ENCODE measurements around the gene FGD4.

FGD4 gene

GRCh38 chr12:32566663-32567295, 167.4 kb downstream of the FGD4 start:
- no peak for TF ChIP-seq CTCF (conservative IDR thresholded peaks at IDR 0.05; ENCODE audit: low read length)
- TF ChIP-seq EZH2phosphoT487 (IDR thresholded peaks at IDR 0.05; ENCODE audit: borderline replicate concordance) = no peak
- Histone ChIP-seq H3K4me1 (ENCODE audit: insufficient read depth, low read length, poor library complexity, severe bottlenecking) (peaks cover 27% of the 10 kb centered on the region), H3K36me3 (ENCODE audit: insufficient read depth, low read length) (no peaks in the 10 kb centered on the region), H3K27me3 (ENCODE audit: insufficient read depth, low read length, poor library complexity, severe bottlenecking) (no peaks in the 10 kb centered on the region), H2AFZ (ENCODE audit: low read length) (peak overlapping the region; percentile 84), H3K4me3 (ENCODE audit: low read length, poor library complexity, severe bottlenecking) (peak overlapping the region; percentile 13), H3F3A (ENCODE audit: low read depth) (no peaks in the 10 kb centered on the region), H3K4me2 (ENCODE audit: low read depth, low read length, poor library complexity, severe bottlenecking) (peak overlapping the region; percentile 55), H3K9me3 (ENCODE audit: insufficient read depth, low read depth, low read length) (no peaks in the 10 kb centered on the region), H3K79me2 (ENCODE audit: insufficient read depth, low read length) (no peaks in the 10 kb centered on the region), H4K20me1 (ENCODE audit: insufficient read depth, low read length, poor library complexity, severe bottlenecking) (no peaks in the 10 kb centered on the region), H3K9ac (ENCODE audit: low read depth, low read length, poor library complexity, severe bottlenecking) (peak overlapping the region; percentile 54), H3K9me2 (replicated peaks; ENCODE audit: low read depth, low read length) (no peaks in the 10 kb centered on the region)

GRCh38 chr12:32567296-32567674, 167.9 kb downstream of the FGD4 start:
- peak overlapping the region; percentile 55 for H3K4me2 ChIP-seq (ENCODE audit: low read depth, low read length, poor library complexity, severe bottlenecking)
- no peaks in the 10 kb centered on the region for H3K36me3 ChIP-seq (ENCODE audit: insufficient read depth, low read length)
- no peaks in the 10 kb centered on the region for H3F3A ChIP-seq (ENCODE audit: low read depth)
- H2AFZ ChIP-seq (ENCODE audit: low read length) = peak overlapping the region; percentile 84
- no peaks in the 10 kb centered on the region for H3K79me2 ChIP-seq (ENCODE audit: insufficient read depth, low read length)
- no peaks in the 10 kb centered on the region for H3K9me2 ChIP-seq (replicated peaks; ENCODE audit: low read depth, low read length)
- H3K9ac ChIP-seq (ENCODE audit: low read depth, low read length, poor library complexity, severe bottlenecking) = peak overlapping the region; percentile 54
- peak overlapping the region; percentile 13 for H3K4me3 ChIP-seq (ENCODE audit: low read length, poor library complexity, severe bottlenecking)
- H3K9me3 ChIP-seq (ENCODE audit: insufficient read depth, low read depth, low read length) = no peaks in the 10 kb centered on the region
- peaks cover 27% of the 10 kb centered on the region for H3K4me1 ChIP-seq (ENCODE audit: insufficient read depth, low read length, poor library complexity, severe bottlenecking)
- no peak for TF ChIP-seq CTCF (conservative IDR thresholded peaks at IDR 0.05; ENCODE audit: low read length)
- TF ChIP-seq EZH2phosphoT487 (IDR thresholded peaks at IDR 0.05; ENCODE audit: borderline replicate concordance) = no peak
- no peaks in the 10 kb centered on the region for H4K20me1 ChIP-seq (ENCODE audit: insufficient read depth, low read length, poor library complexity, severe bottlenecking)
- H3K27me3 ChIP-seq (ENCODE audit: insufficient read depth, low read length, poor library complexity, severe bottlenecking) = no peaks in the 10 kb centered on the region

- Histone ChIP-seq H3K9ac (ENCODE audit: low read depth, low read length, poor library complexity, severe bottlenecking) (peak overlapping the region; percentile 6), H3K4me1 (ENCODE audit: insufficient read depth, low read length, poor library complexity, severe bottlenecking) (peaks cover 27% of the 10 kb centered on the region), H3K4me2 (ENCODE audit: low read depth, low read length, poor library complexity, severe bottlenecking) (peak overlapping the region; percentile 42), H2AFZ (ENCODE audit: low read length) (no peak overlapping the region; the same call in 1 of the 2 replicates), H3F3A (ENCODE audit: low read depth) (no peaks in the 10 kb centered on the region), H4K20me1 (ENCODE audit: insufficient read depth, low read length, poor library complexity, severe bottlenecking) (no peaks in the 10 kb centered on the region), H3K79me2 (ENCODE audit: insufficient read depth, low read length) (no peaks in the 10 kb centered on the region), H3K9me2 (replicated peaks; ENCODE audit: low read depth, low read length) (no peaks in the 10 kb centered on the region), H3K4me3 (ENCODE audit: low read length, poor library complexity, severe bottlenecking) (no peak overlapping the region), H3K36me3 (ENCODE audit: insufficient read depth, low read length) (no peaks in the 10 kb centered on the region), H3K27me3 (ENCODE audit: insufficient read depth, low read length, poor library complexity, severe bottlenecking) (no peaks in the 10 kb centered on the region), H3K9me3 (ENCODE audit: insufficient read depth, low read depth, low read length) (no peaks in the 10 kb centered on the region)
- TF ChIP-seq CTCF (conservative IDR thresholded peaks at IDR 0.05; ENCODE audit: low read length) = no peak
- no peak for TF ChIP-seq EZH2phosphoT487 (IDR thresholded peaks at IDR 0.05; ENCODE audit: borderline replicate concordance)
These were observed 168.9 kb downstream of the FGD4 start for GRCh38 chr12:32568228-32568627.
